Gastrocnemius medialis (tissue), 4 donors: ENCODE measurements around the gene TLE2. TPM values are rescaled to one million over a fixed set of nuclear protein-coding genes. Genes with fewer than 3 reads are reported as not detected.

Source experiments
- ATAC-seq, 2 donors: fragments of 150-250 bp; one replicate each; pipeline ENCODE4 v1.9.1; 2016
- DNase-seq, 2 donors: peaks; one replicate each; pipeline ENCODE4 v3.0.0-alpha.2; 2019
- H3K27ac ChIP-seq, 4 donors: fragments of 200-600 bp; sonication (generic); 1 replicate in 1 of 4; 2 replicates in 3 of 4; pipeline ENCODE4 v1.5.1; 2016 to 2018; ENCODE audit warnings: mild to moderate bottlenecking in 2 of 4, moderate library complexity in 1 of 4
- H3K27me3 ChIP-seq, 3 donors: fragments of 200-600 bp; sonication (generic) in 2 of 3; 1 replicate in 1 of 3; 2 replicates in 2 of 3; pipeline versions ENCODE4 v1.5.1 to v1.6.0; 2016 to 2019; ENCODE audit warnings: mild to moderate bottlenecking in 1 of 3, moderate library complexity in 1 of 3
- H3K36me3 ChIP-seq, 2 donors: fragments of 200-600 bp; sonication (generic) in 1 of 2; one replicate each; pipeline ENCODE4 v1.5.1; 2017 to 2018
- H3K4me1 ChIP-seq, 2 donors: fragments of 200-600 bp; sonication (generic) in 1 of 2; one replicate each; pipeline ENCODE4 v1.5.1; 2016 to 2017; ENCODE audit warnings: mild to moderate bottlenecking in 2 of 2
- H3K4me3 ChIP-seq, 4 donors: fragments of 200-600 bp; sonication (generic) in 3 of 4; 1 replicate in 1 of 4; 2 replicates in 3 of 4; pipeline ENCODE4 v1.5.1; 2016 to 2019; ENCODE audit warnings: mild to moderate bottlenecking in 2 of 4
- H3K9me3 ChIP-seq, 3 donors: fragments of 200-600 bp; sonication (generic) in 2 of 3; 1 replicate in 1 of 3; 2 replicates in 2 of 3; pipeline ENCODE4 v1.5.1; 2016 to 2019
- POLR2A ChIP-seq, 2 donors: fragments of 450-650 bp; IDR thresholded peaks; one replicate each; pipeline ENCODE4 v1.6.1; 2017; ENCODE audit warnings: antibody characterized with exemption in 2 of 2, mild to moderate bottlenecking in 2 of 2, moderate library complexity in 2 of 2
- in situ Hi-C, 4 donors: fragments of 200-750 bp; cut with MboI; loops; one replicate each; pipeline versions ENCODE4 v1.15.0 to v1.8.0; 2017; ENCODE audit warnings: low sequenced_read_pairs in 4 of 4
- intact Hi-C: fragments of 100-400 bp; cut with DNase I; formaldehyde crosslinking; loops from one replicate; pipeline ENCODE4 v1.15.1; 2023; ENCODE audit warnings: low total_unique reads
- total RNA-seq, 4 donors: library from RNA; depleted of rRNA; stranded (reverse); fragments of >200 nt; gene quantifications; one replicate each; pipeline versions ENCODE4 v1.1.0 to v1.2.3, GENCODE V29; 2016
- TF ChIP-seq, protein P1 (sequence below), 5 experiments: fragments of 450-650 bp in 3 of 5; fragments of 200-600 bp in 2 of 5; sonication (generic) in 2 of 5; IDR thresholded peaks in 4 of 5; conservative IDR thresholded peaks in 1 of 5; 1 replicate in 4 of 5; 2 replicates in 1 of 5; pipeline ENCODE4 v1.5.1; 2016 to 2019; ENCODE audit warnings: antibody characterized with exemption in 5 of 5, mild to moderate bottlenecking in 3 of 5, moderate library complexity in 3 of 5

TLE2 gene
- total RNA-seq, 4 donors from 2014 or later: 26.1 to 48.5 (median 45.2) TPM

- peaks cover 0 to 8% of the 10 kb centered on the region in 2 donors for H3K4me1 ChIP-seq
- H3K27me3 ChIP-seq: no peaks in the 10 kb centered on the region
- no peak overlapping the region for H3K4me3 ChIP-seq
- no peaks in the 10 kb centered on the region for H3K9me3 ChIP-seq
- no peak overlapping the region for H3K27ac ChIP-seq
- in situ Hi-C loops (no loop called here), intact Hi-C loops (no loop called here)
- no peak for DNase-seq
- H3K36me3 ChIP-seq: no peaks in the 10 kb centered on the region
- ATAC-seq: no peak
- TF ChIP-seq, protein P1, sequence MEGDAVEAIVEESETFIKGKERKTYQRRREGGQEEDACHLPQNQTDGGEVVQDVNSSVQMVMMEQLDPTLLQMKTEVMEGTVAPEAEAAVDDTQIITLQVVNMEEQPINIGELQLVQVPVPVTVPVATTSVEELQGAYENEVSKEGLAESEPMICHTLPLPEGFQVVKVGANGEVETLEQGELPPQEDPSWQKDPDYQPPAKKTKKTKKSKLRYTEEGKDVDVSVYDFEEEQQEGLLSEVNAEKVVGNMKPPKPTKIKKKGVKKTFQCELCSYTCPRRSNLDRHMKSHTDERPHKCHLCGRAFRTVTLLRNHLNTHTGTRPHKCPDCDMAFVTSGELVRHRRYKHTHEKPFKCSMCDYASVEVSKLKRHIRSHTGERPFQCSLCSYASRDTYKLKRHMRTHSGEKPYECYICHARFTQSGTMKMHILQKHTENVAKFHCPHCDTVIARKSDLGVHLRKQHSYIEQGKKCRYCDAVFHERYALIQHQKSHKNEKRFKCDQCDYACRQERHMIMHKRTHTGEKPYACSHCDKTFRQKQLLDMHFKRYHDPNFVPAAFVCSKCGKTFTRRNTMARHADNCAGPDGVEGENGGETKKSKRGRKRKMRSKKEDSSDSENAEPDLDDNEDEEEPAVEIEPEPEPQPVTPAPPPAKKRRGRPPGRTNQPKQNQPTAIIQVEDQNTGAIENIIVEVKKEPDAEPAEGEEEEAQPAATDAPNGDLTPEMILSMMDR (IDR thresholded peaks at IDR 0.05 in 4 of 5, conservative IDR thresholded peaks at IDR 0.05 in 1 of 5): no peak
- TF ChIP-seq POLR2A (IDR thresholded peaks at IDR 0.05): no peak
Observed at GRCh38 chr19:3024509-3024869, 4.6 kb downstream of the TLE2 start.

DNA sequence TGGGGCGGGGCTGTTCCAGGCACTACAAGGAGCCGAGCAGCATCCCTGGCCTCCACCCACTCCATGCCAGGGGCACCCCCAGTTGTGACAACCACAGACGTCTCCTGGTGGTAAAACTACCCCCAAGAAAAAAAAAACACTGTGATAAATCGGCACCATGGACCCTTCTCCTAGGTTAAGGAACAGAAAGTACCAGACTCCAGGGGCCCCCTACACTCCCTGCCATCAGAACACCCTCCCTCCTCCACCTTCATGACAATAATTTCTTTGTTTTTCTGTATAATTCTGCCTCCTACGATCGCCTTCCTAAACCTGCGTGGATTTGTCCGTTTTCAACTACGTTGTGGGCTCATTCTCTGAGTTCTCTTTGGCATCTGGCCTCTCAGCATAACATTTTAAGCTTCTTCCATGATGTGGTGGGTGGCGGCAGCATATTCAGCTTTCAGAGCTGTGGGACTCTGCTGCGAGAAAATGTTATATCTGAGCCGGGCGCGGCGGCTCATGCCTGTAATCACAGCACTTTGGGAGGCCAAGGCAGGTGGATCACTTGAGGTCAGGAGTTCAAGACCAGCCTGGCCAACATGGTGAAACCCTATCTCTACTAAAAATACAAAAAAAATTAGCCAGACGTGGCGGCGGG, 8.6 kb downstream of the TLE2 start:
- ATAC-seq (no peak), DNase-seq (no peak)
- H3K9me3 ChIP-seq: no peaks in the 10 kb centered on the region
- TF ChIP-seq, protein P1 (IDR thresholded peaks at IDR 0.05 in 4 of 5, conservative IDR thresholded peaks at IDR 0.05 in 1 of 5): no peak
- no peak for TF ChIP-seq POLR2A (IDR thresholded peaks at IDR 0.05)
- H3K36me3 ChIP-seq: peaks cover 0 to 3% of the 10 kb centered on the region in 2 donors
- H3K27me3 ChIP-seq: no peaks in the 10 kb centered on the region
- intact Hi-C loops (no loop called here), in situ Hi-C loops (no loop called here)
- no peak overlapping the region for H3K4me3 ChIP-seq
- H3K4me1 ChIP-seq: no peaks in the 10 kb centered on the region
- H3K27ac ChIP-seq: no peak overlapping the region

DNA sequence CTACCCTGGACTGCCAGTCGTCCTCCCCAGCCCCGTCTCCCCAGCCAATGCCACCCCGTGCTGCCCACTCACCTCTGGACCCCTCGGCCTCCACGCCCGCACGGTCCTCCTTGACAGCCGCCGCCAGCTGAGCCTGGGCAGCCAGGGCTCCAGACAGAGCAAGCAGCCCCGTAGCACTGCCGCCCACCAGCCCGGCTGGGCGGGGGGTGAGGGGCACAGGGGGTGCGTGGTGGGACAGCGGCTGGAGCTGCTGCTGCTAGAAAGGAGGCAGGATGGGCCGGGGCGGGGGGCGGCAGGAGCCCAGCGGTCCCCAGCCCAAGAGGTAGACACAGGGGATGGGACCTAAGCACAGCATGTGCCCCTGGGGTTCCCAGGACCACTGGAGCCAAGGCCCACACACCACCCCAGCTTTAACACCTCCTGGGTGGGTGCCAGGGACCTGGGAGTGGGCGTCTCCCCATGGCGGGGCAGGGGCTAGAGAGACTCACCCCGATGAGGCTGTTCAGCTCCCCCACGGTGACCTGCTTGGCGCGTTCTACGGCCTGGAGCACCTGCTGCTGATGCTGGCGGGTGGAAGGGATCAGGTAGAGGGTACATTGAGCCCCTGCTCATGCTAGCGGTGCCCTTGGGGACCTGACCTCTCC, 9.7 kb downstream of the TLE2 start:
- TF ChIP-seq, protein P1 (IDR thresholded peaks at IDR 0.05 in 4 of 5, conservative IDR thresholded peaks at IDR 0.05 in 1 of 5): no peak
- TF ChIP-seq POLR2A (IDR thresholded peaks at IDR 0.05): no peak
- in situ Hi-C loops: no loop called here
- DNase-seq: no peak
- Histone ChIP-seq H3K9me3 (no peaks in the 10 kb centered on the region), H3K27ac (no peak overlapping the region), H3K36me3 (peaks cover 0 to 3% of the 10 kb centered on the region in 2 donors), H3K4me1 (no peaks in the 10 kb centered on the region), H3K27me3 (no peaks in the 10 kb centered on the region), H3K4me3 (no peak overlapping the region)
- ATAC-seq: no peak
- intact Hi-C loops: no loop called here

DNA sequence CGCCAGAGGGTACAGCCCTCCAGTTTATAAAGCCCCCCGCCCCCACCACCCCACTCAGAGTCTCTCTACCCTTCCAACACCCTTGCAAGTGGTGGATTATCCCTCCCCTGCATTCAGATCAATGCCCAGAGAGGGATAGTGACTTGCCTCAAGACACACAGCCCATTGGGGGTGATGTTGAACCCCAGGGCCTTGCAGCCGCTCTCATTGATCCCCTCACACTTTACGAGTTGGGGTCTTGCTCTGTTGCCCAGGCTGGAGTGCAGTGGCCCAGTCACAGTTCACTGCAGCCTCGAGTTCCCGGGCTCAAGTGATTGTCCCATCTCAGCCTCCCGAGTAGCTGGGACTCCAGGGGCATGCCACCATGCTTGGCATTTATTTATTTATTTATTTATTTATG, 11.2 kb downstream of the TLE2 start:
- DNase-seq (no peak), ATAC-seq (no peak)
- Histone ChIP-seq H3K4me3 (no peak overlapping the region), H3K4me1 (no peaks in the 10 kb centered on the region), H3K9me3 (no peaks in the 10 kb centered on the region), H3K27ac (no peak overlapping the region), H3K27me3 (no peaks in the 10 kb centered on the region), H3K36me3 (peaks cover 0 to 13% of the 10 kb centered on the region in 2 donors)
- intact Hi-C loops (no loop called here), in situ Hi-C loops (no loop called here)
- TF ChIP-seq, protein P1 (IDR thresholded peaks at IDR 0.05 in 4 of 5, conservative IDR thresholded peaks at IDR 0.05 in 1 of 5): no peak
- TF ChIP-seq POLR2A (IDR thresholded peaks at IDR 0.05): no peak
